ENCODE measurements around the gene CRYBA4.

The CRYBA4 gene

GRCh38 chr22:26624803-26625202 lies 3.0 kb downstream of the CRYBA4 start:
- DNase-seq (ENCODE audit: low read depth) = no peak

- DNase-seq (ENCODE audit: low read depth) = no peak
Observed at GRCh38 chr22:26629988-26630761, 8.4 kb downstream of the CRYBA4 start.

DNA sequence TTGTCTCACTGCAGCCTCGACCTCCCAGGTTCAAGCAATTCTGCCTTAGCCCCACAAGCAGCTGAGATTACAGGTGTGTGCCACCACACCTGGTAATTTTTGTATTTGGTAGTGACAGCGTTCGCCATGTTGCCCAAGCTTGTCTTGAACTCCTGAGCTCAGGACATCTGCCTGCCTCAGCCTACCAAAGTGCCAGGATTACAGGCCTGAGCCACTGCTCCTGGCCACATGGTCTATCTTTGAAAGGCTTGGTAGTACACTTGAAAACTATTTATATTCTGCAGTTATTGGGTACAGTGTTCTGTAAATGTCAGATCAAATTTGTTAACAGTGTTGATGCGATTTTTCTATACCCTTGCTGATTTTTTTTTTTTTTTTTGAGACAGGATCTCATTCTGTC lies 9.5 kb downstream of the CRYBA4 start:
- DNase-seq (ENCODE audit: low read depth) = no peak

DNA sequence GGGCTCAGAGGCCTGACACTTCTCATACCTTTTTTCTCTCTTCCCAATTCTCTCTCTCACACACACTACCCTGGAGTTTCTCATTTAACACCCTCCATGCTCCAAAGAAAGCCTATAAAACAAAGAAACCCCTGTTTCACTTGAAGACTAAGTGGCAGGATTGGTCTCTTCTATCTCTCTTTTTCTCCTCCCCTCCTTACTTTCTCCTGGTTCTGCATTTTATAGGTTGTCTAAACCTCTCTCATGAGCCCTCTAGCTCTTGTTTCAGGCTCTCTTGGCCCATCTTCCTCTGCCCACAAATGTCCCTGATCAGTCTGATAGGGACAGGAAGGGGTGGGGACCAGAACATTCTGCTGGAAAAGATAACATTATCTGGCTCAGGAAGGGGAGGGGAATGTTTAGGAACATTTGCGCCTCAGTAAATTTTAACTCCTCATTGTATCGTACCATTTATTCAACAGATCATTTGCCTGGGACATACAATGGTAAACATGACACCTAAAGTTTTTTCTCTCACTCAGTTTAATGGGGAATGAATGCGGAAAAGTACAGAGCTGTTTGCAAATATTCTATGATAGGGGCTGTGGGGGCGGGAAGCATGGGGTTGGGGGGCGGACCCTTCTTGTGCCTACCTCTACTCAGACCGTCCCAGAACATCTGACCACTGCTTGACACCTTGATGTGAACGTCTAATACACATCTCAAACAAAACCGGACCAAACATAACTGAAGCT lies 10.8 kb downstream of the CRYBA4 start:
- DNase-seq (ENCODE audit: low read depth) = no peak

DNA sequence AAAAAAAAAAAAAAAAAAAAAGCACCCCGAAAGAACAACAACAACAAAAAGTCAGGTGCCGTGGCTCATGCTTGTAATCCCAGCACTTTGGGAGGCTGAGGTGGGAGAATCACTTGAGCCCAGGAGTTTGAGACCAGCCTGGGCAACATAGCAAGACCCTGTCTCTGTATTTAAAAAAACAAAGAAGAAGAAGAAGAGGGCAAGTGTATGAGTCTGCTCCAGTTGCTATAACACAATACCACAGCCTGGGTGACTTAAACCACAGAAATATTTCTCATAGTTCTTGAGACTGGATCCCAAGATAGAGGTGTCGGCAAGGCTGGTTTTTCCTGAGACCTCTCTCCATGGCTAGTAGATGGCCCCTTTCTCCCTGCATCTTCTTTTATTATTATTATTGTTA lies 12.4 kb downstream of the CRYBA4 start:
- no peak for DNase-seq (ENCODE audit: low read depth)

DNA sequence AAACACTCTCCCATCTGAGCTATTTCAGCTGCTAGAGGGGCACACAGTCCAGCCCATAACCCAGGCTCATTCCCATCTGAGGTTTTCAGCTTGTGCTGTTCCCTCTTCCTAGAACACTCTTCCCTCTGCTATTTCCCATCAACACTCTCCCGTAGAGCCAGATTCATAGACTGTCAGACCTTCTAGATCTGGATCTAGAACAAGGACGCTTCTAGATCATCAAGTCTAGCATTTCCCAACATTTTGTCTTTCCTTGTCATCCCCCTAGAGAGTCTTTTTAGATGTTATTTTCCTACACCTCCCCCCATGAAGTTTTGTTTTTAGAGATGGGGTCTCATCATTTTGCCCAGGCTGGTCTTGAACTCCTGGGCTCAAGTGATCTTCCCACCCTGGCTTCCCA lies 13.4 kb downstream of the CRYBA4 start:
- no peak for DNase-seq (ENCODE audit: low read depth)

DNA sequence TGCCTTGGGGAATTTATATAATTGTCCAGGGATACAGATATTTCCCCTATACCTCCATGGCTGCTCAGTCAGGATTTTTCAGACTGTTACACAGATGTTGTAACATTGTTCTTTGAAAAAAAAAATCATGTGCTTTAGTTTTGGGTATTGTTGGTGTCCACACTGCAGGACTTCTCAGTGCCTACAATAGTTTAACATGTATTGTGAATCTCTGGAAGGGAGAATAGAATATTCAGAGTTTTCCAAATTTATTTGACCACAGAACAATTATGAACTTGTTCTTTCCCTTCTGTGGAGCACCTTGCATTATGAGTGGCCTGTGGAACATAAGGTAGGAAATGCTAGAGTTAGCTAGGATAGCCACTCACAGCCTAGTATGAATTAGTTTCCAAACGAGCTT lies 14.5 kb downstream of the CRYBA4 start:
- no peak for DNase-seq (ENCODE audit: low read depth)

GRCh38 chr22:26642465-26643417 lies 21.0 kb downstream of the CRYBA4 start:
- peak; percentile 50 for DNase-seq (ENCODE audit: low read depth)

DNA sequence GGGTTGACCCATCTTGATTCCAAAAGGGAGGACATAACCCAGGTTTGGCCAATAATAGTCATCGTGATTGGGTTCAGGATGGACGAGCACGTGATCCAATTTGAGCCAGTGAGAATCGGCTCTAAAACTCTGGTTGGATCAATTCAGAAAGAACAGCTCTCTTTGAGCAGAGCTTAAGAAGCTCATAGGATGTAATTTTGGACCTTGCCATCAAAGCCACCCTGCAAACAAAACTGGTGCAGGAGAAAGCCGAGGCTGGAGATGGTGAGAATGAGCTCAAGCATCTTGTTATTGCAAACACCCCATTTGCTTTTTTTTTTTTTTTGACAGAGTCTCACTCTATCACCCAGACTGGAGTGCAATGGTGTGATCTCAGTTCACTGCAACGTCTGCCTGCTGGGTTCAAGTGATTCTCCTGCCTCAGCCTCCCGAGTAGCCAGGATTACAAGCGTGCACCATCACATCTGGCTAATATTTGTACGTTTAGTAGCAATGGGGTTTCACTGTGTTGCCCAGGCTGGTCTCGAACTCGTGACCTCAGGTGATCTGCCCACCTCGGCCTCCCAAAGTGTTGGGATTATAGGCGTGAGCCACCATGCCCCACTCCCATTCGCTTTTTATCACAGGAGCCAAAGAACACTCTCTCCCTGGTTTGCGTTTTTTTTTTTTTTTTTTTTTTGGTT lies 21.8 kb downstream of the CRYBA4 start:
- DNase-seq (ENCODE audit: low read depth) = no peak

- no peak for DNase-seq (ENCODE audit: low read depth)
Observed at GRCh38 chr22:26646158-26646557, 24.4 kb downstream of the CRYBA4 start.

DNA sequence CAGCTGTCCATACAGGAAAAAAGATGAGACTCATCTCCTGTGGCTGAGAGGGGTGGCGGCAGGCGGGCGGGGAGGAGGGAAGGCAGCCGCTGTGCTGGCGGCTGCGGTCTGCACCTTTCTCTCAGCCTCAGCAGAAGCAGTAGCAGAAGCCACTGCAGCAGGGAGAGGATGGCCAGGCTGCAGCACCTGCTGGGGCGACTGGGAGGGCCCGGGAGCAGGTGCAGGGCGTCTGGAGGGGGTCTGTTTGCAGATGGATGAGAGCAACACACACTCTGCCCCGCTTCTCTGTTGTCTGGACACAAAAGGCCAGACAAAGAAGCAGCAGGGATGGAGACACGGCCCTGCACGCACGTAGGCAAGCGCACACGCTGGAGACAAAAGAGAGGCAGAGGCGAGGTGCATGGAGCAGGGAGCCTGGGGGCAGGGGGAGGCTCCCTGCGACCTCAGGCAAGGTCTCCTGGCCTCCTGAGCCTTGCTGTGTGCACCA lies 26.3 kb downstream of the CRYBA4 start:
- DNase-seq (ENCODE audit: low read depth) = no peak

DNA sequence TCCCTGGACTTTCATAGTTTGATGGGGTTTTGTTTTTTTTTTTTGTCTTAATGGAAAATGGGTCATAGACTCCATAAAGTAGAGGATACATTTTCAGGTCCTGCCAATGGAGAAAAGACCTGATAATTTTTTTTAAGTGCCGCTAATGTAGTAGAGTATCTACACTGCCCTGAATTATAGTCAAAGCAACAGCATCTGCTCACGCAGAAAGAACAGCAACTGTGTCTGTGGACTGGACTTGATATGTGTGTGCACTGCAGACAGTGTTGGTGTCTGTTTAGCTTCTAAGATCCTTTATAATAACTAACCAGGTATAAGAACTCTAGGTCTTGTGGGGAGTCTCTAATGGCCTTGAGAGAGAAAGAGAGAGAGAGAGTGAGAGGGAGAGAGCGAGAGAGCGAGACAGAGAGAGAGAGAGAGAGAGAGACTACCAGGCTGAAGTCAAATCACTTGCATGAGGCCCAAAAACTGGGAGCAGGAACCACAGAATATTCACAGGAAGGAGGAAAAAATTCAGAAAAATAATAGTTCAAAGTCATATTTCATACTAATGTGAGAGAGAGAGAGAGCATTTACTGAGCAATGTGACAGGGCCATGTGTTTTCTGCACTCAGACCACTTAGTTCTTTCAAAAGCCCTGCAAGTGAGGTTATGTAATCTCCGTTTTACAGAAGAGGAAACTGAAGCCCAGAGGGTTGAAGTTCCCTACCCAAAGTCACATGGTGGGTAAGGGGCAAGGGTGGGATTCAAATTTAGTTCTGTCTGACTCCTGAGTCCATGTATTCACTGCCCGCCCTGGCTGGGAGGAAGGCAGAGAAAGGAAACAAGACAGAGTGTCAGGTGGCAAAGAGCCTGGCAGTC lies 27.0 kb downstream of the CRYBA4 start:
- DNase-seq (ENCODE audit: low read depth) = no peak

GRCh38 chr22:26650722-26651421 lies 29.1 kb downstream of the CRYBA4 start:
- DNase-seq (ENCODE audit: low read depth) = no peak

DNA sequence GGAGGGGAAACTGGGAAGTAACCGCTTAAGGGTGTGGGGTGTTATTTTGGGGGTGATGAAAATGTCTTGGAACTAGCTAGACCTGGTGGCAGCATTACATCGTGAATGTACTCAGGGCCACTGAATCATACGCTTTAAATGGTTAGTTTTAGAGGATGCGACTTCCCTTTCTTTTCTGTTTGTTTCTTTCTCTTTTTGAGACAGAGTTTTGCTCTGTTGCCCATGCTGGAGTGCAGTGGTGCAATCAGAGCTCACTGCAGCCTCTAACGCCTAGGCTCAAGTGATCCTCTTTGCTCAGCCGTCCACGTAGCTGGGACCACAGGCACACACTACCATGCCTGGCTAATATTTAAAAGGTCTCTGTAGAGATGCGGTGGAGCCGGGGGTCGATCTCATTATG lies 30.1 kb downstream of the CRYBA4 start:
- no peak for DNase-seq (ENCODE audit: low read depth)

DNA sequence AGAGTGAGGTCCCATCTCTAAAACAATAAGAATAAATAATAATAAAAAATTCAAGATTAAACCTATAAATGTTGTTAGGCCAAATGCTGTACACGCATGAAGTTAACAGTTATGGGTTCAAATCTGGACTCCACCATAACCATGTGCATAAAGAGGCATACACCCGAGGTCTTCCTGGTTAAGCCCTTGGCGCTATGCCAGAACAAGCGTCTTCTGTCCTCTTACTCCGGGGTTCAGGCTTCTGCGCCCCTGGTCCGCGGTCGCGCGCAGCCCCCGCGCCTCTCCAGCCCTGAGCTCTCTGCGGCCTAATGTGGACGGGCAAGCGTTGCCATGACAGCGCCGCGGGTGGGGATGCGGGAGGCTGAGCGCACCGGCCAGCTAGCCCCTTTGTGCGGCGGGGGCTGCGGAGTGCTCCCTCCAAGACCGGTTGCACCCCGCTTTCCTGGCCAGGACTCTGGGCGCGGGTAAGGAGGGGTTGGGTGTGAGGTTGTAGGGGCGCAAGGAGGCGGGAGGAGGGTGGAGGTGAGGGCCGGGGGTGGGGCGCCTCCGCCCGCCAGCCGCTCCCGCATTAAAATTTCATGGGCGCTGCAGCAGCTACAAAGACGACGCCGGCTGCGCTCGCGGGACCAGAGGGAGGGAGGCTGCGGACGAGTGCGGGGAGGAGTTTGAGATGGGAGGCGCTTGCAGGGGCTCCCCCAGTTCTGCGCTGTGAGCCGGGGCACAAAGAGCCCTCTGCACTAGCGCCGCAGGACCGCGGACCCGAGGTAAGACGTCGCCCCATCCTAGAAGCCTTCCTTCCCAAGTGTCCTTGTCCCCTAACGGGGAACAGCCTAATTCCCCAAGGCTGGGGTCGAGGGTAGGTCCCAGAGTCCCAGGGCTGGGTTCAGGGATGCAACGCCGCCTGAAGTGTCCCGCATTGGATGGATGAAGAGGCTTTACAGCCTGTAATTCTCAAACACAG lies 35.4 kb downstream of the CRYBA4 start, which contains the start of gene MIAT:
Gene MIAT (plus strand): TSS at position 698 of the 961 bp plus-strand sequence.
- DNase-seq (ENCODE audit: low read depth) = no peak

GRCh38 chr22:26658161-26658560 lies 36.4 kb downstream of the CRYBA4 start:
- no peak for DNase-seq (ENCODE audit: low read depth)

DNA sequence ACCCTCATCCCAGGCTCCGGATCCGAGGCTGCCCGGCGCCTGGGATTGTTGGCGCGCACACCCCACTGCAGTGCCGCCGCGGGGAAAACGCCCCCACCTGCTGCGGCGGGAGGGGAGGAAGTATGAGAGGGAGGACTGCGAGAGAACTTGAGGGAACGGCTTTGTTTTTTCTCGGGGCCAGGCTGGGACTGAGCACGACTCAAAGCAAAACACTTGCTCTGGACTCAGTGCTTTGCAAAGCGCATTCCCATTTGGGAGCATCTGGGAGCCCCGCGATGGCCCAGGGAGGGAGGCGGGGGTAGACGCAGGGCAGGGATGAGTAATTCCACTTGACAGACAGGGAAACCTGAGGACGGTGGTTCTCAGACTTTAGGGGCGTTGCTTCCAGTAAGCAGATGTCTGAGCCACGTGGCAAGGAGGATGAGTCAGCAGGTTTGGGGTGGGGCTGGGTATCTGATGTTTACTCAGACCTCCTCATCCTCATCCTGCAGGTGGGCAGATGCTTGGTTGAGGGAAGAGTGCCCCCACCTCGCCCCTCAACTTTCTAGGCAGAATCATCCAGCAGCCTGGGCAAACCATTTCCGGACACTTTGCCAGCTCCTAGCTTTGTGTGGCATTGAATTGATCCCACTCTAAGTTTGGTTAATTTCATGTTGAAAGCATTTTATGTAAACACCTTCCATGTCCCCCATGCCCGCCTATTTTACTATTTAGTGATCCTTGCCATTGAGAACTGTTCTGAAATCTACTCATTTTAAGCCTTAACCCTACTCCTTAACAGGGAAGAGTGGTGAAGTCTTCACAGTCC lies 37.1 kb downstream of the CRYBA4 start:
- DNase-seq (ENCODE audit: low read depth) = peak; percentile 42

DNA sequence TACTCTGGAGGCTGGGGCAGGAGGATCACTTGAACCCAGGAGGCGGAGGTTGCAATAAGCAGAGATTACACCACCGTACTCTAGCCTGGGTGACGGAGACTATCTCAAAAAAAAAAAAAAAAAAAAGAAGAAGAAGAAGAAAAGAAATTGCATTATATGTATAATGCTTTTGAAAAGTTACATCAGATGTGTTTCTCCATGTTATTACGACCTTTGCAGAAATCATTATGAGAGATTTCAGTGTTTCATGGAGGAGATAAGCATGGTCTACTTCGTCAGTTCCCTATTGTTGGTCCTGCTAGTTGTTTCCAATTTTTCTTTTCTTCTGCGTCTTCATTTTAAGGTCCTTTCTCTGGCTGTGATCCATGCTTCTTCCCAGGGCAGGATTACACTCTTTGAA lies 38.6 kb downstream of the CRYBA4 start:
- DNase-seq (ENCODE audit: low read depth) = no peak
